Measurements from ENCODE around the gene CEP112.

GRCh38 chr17:65729207-65729606, 462.7 kb downstream of the CEP112 start:
- TF ChIP-seq CTCF (IDR thresholded peaks at IDR 0.05; ENCODE audit: insufficient read depth, low read depth, low read length) (no peak), EZH2 (IDR thresholded peaks at IDR 0.05; ENCODE audit: insufficient read depth, low read length) (no peak)

All from astrocyte (in vitro differentiated cells and primary cell).